HEK293T (cell line): ENCODE data around the gene ITGB3BP.

Source experiments
- CTCF ChIA-PET: fragments of 350-600 bp; formaldehyde crosslinking; extraction: SDS; loops from one replicate; lab custom pipeline; 2021; ENCODE audit warnings: antibody characterized with exemption, inconsistent platforms; lab: Yijun Ruan, JAX
- POLR2A ChIA-PET: fragments of 350-600 bp; formaldehyde crosslinking; extraction: SDS; loops from one replicate; lab custom pipeline; 2020; ENCODE audit warnings: antibody characterized with exemption, inconsistent platforms; lab: Yijun Ruan, JAX
- DNase-seq: peaks from one replicate; pipeline ENCODE4 v3.0.0; 2012; ENCODE audit warnings: mixed read lengths; ENCODE audit errors: extremely low spot score
- ARNT ChIP-seq: fragments of 450-650 bp; IDR thresholded peaks from 2 replicates; pipeline ENCODE4 v1.6.1; 2017; ENCODE audit warnings: mild to moderate bottlenecking
- BHLHE40 ChIP-seq: fragments of 450-650 bp; IDR thresholded peaks from 2 replicates; pipeline ENCODE4 v1.6.1; 2016; ENCODE audit warnings: mild to moderate bottlenecking, moderate library complexity, borderline replicate concordance
- CTBP1 ChIP-seq: fragments of 450-650 bp; IDR thresholded peaks from 2 replicates; pipeline ENCODE4 v1.6.1; 2016; ENCODE audit warnings: borderline replicate concordance
- ELF4 ChIP-seq: fragments of 450-650 bp; IDR thresholded peaks from 2 replicates; pipeline ENCODE4 v1.6.1; 2017; ENCODE audit warnings: antibody characterized with exemption
- FOXA1 ChIP-seq: fragments of 450-650 bp; IDR thresholded peaks from 2 replicates; pipeline ENCODE4 v1.6.1; 2016; ENCODE audit warnings: mild to moderate bottlenecking
- FOXK2 ChIP-seq: fragments of 450-650 bp; IDR thresholded peaks from 2 replicates; pipeline ENCODE4 v1.6.1; 2016; ENCODE audit warnings: mild to moderate bottlenecking
- FOXM1 ChIP-seq: fragments of 450-650 bp; IDR thresholded peaks from 2 replicates; pipeline ENCODE4 v1.6.1; 2017; ENCODE audit warnings: mild to moderate bottlenecking, borderline replicate concordance
- HDGF ChIP-seq: fragments of 450-650 bp; IDR thresholded peaks from 2 replicates; pipeline ENCODE4 v1.6.1; 2017; ENCODE audit warnings: antibody characterized with exemption, borderline replicate concordance
- L3MBTL2 ChIP-seq: fragments of 450-650 bp; conservative IDR thresholded peaks from 2 replicates; pipeline ENCODE4 v1.6.1; 2016; ENCODE audit warnings: mild to moderate bottlenecking
- LEF1 ChIP-seq: fragments of 450-650 bp; IDR thresholded peaks from 2 replicates; pipeline ENCODE4 v1.6.1; 2017; ENCODE audit warnings: mild to moderate bottlenecking, borderline replicate concordance
- NFRKB ChIP-seq: fragments of 450-650 bp; IDR thresholded peaks from 2 replicates; pipeline ENCODE4 v1.6.1; 2016; ENCODE audit warnings: mild to moderate bottlenecking, moderate library complexity
- SP1 ChIP-seq: fragments of 450-650 bp; IDR thresholded peaks from 2 replicates; pipeline ENCODE4 v1.6.1; 2017
- SUZ12 ChIP-seq: fragments of 450-650 bp; IDR thresholded peaks from 2 replicates; pipeline ENCODE4 v1.6.1; 2016; ENCODE audit warnings: mild to moderate bottlenecking
- TARDBP ChIP-seq: fragments of 450-650 bp; IDR thresholded peaks from 2 replicates; pipeline ENCODE4 v1.6.1; 2016
- ZNF384 ChIP-seq: fragments of 450-650 bp; IDR thresholded peaks from 2 replicates; pipeline ENCODE4 v1.6.1; 2016
- TF ChIP-seq, protein P1 (sequence below): fragments of 450-650 bp; IDR thresholded peaks from 2 replicates; pipeline ENCODE4 v1.6.1; 2016

Gene ITGB3BP

DNA sequence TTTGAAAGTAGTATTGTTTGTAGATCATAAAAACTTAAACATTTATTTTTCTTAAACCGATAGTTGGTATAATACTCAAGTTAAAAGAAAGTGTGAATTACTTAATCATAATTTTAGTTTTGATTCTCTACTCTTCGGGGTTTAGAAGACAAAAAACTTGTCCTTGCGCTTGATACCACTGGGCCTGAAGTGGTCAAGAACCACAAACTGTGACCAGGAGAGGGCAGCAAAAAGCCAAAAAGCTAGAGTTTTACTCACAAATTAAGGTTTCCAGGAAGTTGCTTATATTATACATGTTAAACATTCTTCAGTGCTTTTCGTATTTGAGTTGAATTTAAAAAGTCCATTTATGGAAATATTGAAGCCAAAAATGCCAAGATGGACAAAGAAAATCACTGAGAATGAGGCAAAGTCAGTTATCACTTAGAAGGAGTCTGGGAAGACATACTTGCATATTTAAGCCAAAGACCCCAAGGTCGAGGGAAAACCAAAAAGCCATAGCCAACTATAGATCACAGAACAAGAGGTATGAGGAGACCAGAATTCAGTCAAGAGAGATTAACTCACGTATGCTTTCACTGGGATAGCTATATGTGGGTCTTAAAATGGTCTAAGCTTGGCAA is 34.5 kb upstream of the ITGB3BP start:
- no peak for TF ChIP-seq CTBP1
- TF ChIP-seq ARNT = no peak
- TF ChIP-seq TARDBP = no peak
- no peak for TF ChIP-seq NFRKB
- TF ChIP-seq SP1 = no peak
- TF ChIP-seq, protein P1, sequence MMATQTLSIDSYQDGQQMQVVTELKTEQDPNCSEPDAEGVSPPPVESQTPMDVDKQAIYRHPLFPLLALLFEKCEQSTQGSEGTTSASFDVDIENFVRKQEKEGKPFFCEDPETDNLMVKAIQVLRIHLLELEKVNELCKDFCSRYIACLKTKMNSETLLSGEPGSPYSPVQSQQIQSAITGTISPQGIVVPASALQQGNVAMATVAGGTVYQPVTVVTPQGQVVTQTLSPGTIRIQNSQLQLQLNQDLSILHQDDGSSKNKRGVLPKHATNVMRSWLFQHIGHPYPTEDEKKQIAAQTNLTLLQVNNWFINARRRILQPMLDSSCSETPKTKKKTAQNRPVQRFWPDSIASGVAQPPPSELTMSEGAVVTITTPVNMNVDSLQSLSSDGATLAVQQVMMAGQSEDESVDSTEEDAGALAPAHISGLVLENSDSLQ = no peak
- no peak for TF ChIP-seq SUZ12
- no peak for TF ChIP-seq ELF4
- no peak for TF ChIP-seq L3MBTL2
- TF ChIP-seq HDGF = no peak
- no peak for TF ChIP-seq BHLHE40
- TF ChIP-seq ZNF384 = no peak
- TF ChIP-seq FOXK2 = no peak
- TF ChIP-seq FOXM1 = no peak
- TF ChIP-seq FOXA1 = no peak
- peak; percentile 56 for DNase-seq
- POLR2A ChIA-PET = no interaction called here
- CTCF ChIA-PET = interaction anchor here (0.5 to 1.3 kb wide), 5 partner anchors 10 to 172 kb away, joined by 3 to 5 read pairs (median 3); no protein-coding TSS in a partner anchor

DNA sequence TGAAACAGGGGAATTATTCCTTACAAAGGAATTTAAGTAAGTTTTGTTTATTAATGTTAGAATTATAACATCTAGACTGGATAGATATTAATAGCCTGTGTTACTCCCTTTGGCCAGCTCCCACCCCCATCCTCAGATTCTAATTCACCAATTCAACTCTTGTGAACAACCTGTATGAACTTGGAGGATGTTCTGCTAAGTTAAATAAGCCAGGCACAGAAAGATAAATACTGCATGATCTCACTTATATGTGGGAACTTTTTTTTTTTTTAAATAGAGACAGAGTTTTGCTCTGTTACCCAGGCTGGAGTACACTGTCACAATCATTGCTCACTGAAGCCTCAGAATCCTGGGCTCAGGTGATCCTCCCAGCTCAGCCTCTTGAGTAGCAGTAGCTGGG is 32.5 kb upstream of the ITGB3BP start:
- TF ChIP-seq NFRKB = no peak
- POLR2A ChIA-PET = no interaction called here
- DNase-seq = no peak
- CTCF ChIA-PET = interaction anchor here (0.6 kb wide), 1 partner anchor 38 kb away, joined by 5 read pairs; no protein-coding TSS in a partner anchor

DNA sequence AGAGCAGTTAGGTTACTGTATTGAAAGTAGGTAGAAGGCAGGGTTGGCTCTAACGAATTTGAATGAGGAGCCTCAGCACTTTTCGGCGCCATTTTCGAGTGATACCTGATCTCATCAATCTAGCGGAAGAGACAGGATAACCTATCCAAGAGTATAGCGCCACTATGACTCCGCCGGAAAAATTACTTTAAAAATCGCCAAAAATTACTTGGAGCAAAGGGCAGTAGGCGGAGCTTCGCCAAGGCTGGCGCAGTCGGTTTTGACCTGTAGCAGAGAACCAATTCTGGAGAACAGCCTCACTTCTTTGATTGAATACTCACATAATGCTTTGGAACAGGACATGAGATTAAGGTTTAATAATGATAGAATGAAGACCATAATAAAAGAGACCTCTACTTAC is 25.9 kb upstream of the ITGB3BP start:
- CTCF ChIA-PET = no interaction called here
- no peak for TF ChIP-seq SP1
- TF ChIP-seq TARDBP = no peak
- no peak for TF ChIP-seq SUZ12
- TF ChIP-seq, protein P1 = no peak
- TF ChIP-seq FOXK2 = no peak
- TF ChIP-seq ELF4 = no peak
- no peak for TF ChIP-seq FOXM1
- TF ChIP-seq LEF1 = no peak
- TF ChIP-seq BHLHE40 = no peak
- TF ChIP-seq ARNT = no peak
- TF ChIP-seq FOXA1 = no peak
- TF ChIP-seq NFRKB = no peak
- TF ChIP-seq CTBP1 = no peak
- TF ChIP-seq HDGF = no peak
- TF ChIP-seq L3MBTL2 = no peak
- no peak for TF ChIP-seq ZNF384
- POLR2A ChIA-PET = no interaction called here
- DNase-seq = no peak

DNA sequence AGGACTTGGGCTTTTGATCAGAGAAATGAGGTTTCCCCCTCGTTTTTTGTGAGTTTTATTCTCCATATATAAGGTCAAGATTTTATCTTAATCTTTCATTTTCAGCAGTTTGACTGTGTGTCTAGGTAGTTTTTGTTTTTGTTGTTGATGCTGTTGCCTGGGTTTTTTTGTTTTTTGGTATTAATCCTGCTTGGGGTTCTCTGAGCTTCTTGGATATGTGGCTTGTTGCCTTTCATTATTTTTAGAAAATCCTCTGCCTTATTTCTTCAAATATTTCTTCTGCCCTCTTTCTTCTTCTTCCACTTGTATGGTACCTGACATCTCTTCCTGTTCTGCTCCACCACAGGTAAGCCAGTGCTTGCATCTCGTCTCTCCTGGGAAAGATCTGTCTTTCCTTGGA is 25.3 kb upstream of the ITGB3BP start:
- no peak for DNase-seq
- TF ChIP-seq HDGF = no peak
- TF ChIP-seq ZNF384 = no peak
- TF ChIP-seq SP1 = no peak
- TF ChIP-seq LEF1 = no peak
- TF ChIP-seq, protein P1 = no peak
- no peak for TF ChIP-seq ELF4
- no peak for TF ChIP-seq SUZ12
- CTCF ChIA-PET = interaction anchor here (1.2 kb wide), 1 partner anchor 10 kb away, joined by 5 read pairs; no protein-coding TSS in a partner anchor
- POLR2A ChIA-PET = interaction anchor here (0.6 kb wide), 1 partner anchor 501 kb away, joined by 3 read pairs; no protein-coding TSS in a partner anchor

DNA sequence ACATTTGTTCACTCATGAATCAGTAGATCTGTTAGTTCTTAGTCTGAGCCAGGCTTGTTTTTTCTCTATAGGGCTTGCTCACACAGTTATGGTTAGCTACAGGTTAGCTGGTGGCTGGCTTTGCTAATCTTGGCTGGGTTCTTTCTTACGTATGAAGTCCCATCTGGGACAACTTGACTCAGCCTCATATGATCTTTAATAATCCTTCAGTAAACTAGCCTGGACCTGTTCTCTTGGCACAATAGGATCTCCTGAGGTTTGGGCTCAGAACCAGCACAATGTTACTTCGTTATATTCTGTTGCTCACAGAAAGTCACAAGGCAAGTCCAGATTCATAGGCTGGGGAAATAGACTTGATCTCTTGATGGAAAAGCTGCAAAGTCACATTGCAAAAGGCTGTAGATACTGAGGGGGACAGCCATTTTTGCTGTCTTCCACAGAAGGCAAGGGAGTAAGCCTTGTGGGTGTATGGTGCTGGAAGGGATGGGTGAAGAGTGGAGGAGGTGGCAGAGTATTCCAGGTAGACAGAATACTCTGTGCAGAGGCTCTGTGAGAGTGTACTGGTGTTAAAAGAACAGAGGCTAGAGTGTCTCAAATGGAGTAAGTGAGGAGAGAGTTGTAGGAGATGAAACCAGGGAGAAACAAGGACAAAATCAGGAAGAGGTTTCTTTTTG is 24.7 kb upstream of the ITGB3BP start:
- ChIA-PET POLR2A (interaction anchor here (0.6 kb wide), 1 partner anchor 501 kb away, joined by 3 read pairs; no protein-coding TSS in a partner anchor), CTCF (interaction anchor here (1.2 kb wide), 1 partner anchor 10 kb away, joined by 5 read pairs; no protein-coding TSS in a partner anchor)
- TF ChIP-seq SUZ12 = no peak
- no peak for TF ChIP-seq ELF4
- no peak for TF ChIP-seq FOXA1
- no peak for TF ChIP-seq SP1
- no peak for TF ChIP-seq CTBP1
- TF ChIP-seq LEF1 = no peak
- TF ChIP-seq L3MBTL2 = no peak
- TF ChIP-seq TARDBP = no peak
- TF ChIP-seq, protein P1 = no peak
- TF ChIP-seq NFRKB = no peak
- no peak for TF ChIP-seq FOXK2
- no peak for TF ChIP-seq BHLHE40
- TF ChIP-seq FOXM1 = no peak
- TF ChIP-seq ZNF384 = no peak
- no peak for TF ChIP-seq HDGF
- TF ChIP-seq ARNT = no peak
- no peak for DNase-seq
